ENCODE results near the gene LCAT. TPM values are rescaled to one million over a fixed set of nuclear protein-coding genes. Genes with fewer than 3 reads are reported as not detected.

The LCAT gene
- total RNA-seq, 1 experiment from 2014 or later: 17.8 TPM

DNA sequence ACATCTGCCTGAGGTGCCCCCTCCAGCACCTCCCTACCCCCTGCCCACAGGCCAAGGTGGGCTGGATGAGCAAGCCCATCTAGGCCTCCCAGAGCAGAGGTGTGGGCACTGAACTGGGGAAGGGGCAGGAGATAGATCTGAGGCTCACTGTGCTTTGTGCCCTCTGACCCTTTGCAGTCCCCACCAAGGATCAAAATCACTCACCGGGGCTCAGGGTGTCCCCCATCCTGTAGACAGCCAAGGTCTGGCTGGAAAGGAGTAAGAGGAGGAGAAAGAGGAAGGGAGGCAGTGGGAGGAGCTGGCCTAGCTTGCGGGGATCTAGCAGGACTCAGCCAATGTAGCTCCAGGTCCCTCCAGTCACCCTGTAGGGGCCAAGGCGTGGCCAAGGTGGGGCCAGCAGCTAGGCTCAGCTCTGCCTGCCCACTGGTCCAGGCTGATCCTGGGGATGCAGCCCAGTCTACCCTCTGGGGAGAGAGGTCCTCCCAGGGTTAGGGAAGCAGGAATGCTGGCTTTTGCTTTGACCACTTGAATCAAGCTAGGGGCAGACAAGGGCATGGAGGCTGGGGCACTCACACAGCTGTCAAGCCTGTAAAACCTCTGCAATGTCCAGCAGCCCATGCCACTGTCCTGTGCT, 22.7 kb upstream of the LCAT start:
- peaks cover 2 to 29% (median 15%) of the 10 kb centered on the region in 3 experiments for H3K36me3 Mint-ChIP-seq (ENCODE audit: insufficient read depth in 1 of 3, low read depth in 3 of 3)
- Histone ChIP-seq H3K14ac (ENCODE audit: insufficient read depth, low read length) (peak overlapping the region; percentile 51; the same call in 1 of the 2 replicates), H2BK20ac (ENCODE audit: low read depth, low read length, poor library complexity, severe bottlenecking) (no peak overlapping the region), H2BK15ac (ENCODE audit: low read depth, low read length) (no peak overlapping the region), H2AFZ (ENCODE audit: low read length) (no peak overlapping the region), H2BK5ac (ENCODE audit: insufficient read length, low read length) (no peak overlapping the region), H2AK5ac (ENCODE audit: insufficient read length, low read length) (no peak overlapping the region), H3K56ac (ENCODE audit: insufficient read length, low read depth, low read length) (no peak overlapping the region), H4K5ac (ENCODE audit: insufficient read length, low read depth, low read length) (no peak overlapping the region), H2BK120ac (ENCODE audit: low read depth, low read length, poor library complexity, severe bottlenecking) (no peak overlapping the region), H2BK12ac (ENCODE audit: insufficient read length, low read depth, low read length) (no peak overlapping the region), H3K27ac (ENCODE audit: insufficient read length, low read depth, low read length) (no peak overlapping the region), H4K20me1 (ENCODE audit: control insufficient read depth, insufficient read depth, insufficient read length) (peaks cover 3% of the 10 kb centered on the region), H4K8ac (replicated peaks; ENCODE audit: insufficient read length, low read depth, low read length) (no peak overlapping the region), H3K4me2 (ENCODE audit: insufficient read depth, insufficient read length, low read length) (peak overlapping the region; percentile 66), H3K18ac (ENCODE audit: insufficient read length, low read depth, low read length) (no peak overlapping the region), H3K9me3 (ENCODE audit: control insufficient read depth, low read depth, low read length) (no peaks in the 10 kb centered on the region), H3K79me1 (ENCODE audit: insufficient read depth, low read depth, low read length, poor library complexity, severe bottlenecking) (peaks cover 4% of the 10 kb centered on the region), H3K79me2 (ENCODE audit: insufficient read depth, low read length) (no peaks in the 10 kb centered on the region; the same call in 1 of the 2 replicates), H4K91ac (ENCODE audit: insufficient read length, low read depth, low read length) (no peak overlapping the region), H3K4me1 (ENCODE audit: insufficient read depth, low read length) (peaks cover 5% of the 10 kb centered on the region; the same call in 1 of the 2 replicates), H3K4ac (ENCODE audit: low read depth, low read length) (no peak overlapping the region), H3K23ac (ENCODE audit: insufficient read length, low read depth, low read length) (no peak overlapping the region), H3K27me3 (ENCODE audit: insufficient read depth, low read length) (no peaks in the 10 kb centered on the region), H3K9ac (ENCODE audit: extremely low read depth, insufficient read length, low read length) (no peak overlapping the region), H3T11ph (ENCODE audit: low read length) (no peak overlapping the region), H3K23me2 (ENCODE audit: insufficient read length, low read depth, low read length, poor library complexity, severe bottlenecking) (peaks cover 3% of the 10 kb centered on the region)
- TF ChIP-seq, protein P1, sequence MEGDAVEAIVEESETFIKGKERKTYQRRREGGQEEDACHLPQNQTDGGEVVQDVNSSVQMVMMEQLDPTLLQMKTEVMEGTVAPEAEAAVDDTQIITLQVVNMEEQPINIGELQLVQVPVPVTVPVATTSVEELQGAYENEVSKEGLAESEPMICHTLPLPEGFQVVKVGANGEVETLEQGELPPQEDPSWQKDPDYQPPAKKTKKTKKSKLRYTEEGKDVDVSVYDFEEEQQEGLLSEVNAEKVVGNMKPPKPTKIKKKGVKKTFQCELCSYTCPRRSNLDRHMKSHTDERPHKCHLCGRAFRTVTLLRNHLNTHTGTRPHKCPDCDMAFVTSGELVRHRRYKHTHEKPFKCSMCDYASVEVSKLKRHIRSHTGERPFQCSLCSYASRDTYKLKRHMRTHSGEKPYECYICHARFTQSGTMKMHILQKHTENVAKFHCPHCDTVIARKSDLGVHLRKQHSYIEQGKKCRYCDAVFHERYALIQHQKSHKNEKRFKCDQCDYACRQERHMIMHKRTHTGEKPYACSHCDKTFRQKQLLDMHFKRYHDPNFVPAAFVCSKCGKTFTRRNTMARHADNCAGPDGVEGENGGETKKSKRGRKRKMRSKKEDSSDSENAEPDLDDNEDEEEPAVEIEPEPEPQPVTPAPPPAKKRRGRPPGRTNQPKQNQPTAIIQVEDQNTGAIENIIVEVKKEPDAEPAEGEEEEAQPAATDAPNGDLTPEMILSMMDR (conservative IDR thresholded peaks at IDR 0.05): no peak
- H3K27me3 Mint-ChIP-seq (ENCODE audit: low read depth): peaks cover 2% of the 10 kb centered on the region
- H3K4me1 Mint-ChIP-seq: peaks cover 37 to 42% of the 10 kb centered on the region in 2 experiments
- peak overlapping the region in 1 of 3 experiments; percentile 93; a peak in 3 of 7 replicates for H3K27ac Mint-ChIP-seq
- no CpG with 5 or more reads among the region's 3 CpGs for WGBS (ENCODE audit: extremely low coverage, insufficient read length, low lambda C conversion rate)
- no peaks in the 10 kb centered on the region; a peak in 1 of 5 replicates for H3K9me3 Mint-ChIP-seq
- H3K4me3 Mint-ChIP-seq: peak overlapping the region; percentile 93 to 95
- peak; percentile 88 for DNase-seq

Measured in H9 (cell line).